Stomach (tissue), 4 donors: ENCODE results near the gene CHD9.

ENCODE experiments used
- CTCF ChIP-seq, 7 experiments: fragments of 450-650 bp in 4 of 7; fragments of 200-600 bp in 3 of 7; sonication (generic) in 3 of 7; IDR thresholded peaks; one replicate each; pipeline ENCODE4 v1.5.1; 2016 to 2019; ENCODE audit warnings: antibody characterized with exemption in 7 of 7, control low read depth in 2 of 7, mild to moderate bottlenecking in 1 of 7
- EP300 ChIP-seq: sonication (generic); formaldehyde crosslinking; IDR thresholded peaks from one replicate; pipeline ENCODE4 v1.6.1; 2017; ENCODE audit warnings: antibody characterized with exemption
- POLR2A ChIP-seq, 4 donors: fragments of 450-650 bp; IDR thresholded peaks; one replicate each; pipeline ENCODE4 v1.6.1; 2016; ENCODE audit warnings: antibody characterized with exemption in 4 of 4, control low read depth in 2 of 4, mild to moderate bottlenecking in 1 of 4, moderate library complexity in 1 of 4

- TF ChIP-seq CTCF (IDR thresholded peaks at IDR 0.05) (no peak), EP300 (no peak), POLR2A (IDR thresholded peaks at IDR 0.05) (no peak)
Measured at GRCh38 chr16:53187775-53188174, 133.0 kb downstream of the CHD9 start.
